Measurements from ENCODE around the gene IRS1. TPM values are rescaled to one million over a fixed set of nuclear protein-coding genes. Genes with fewer than 3 reads are reported as not detected.

IRS1 gene
- total and polyA plus RNA-seq, 2 of the 4 experiments (the other 2 are of a cell fraction), result 21.1 to 37.1 TPM

GRCh38 chr2:226775032-226775509 is 24.5 kb downstream of the IRS1 start:
- no peak overlapping the region for H2BK15ac ChIP-seq (ENCODE audit: low read depth, low read length)
- BruUV-seq (replicated peaks), result no TSS peak
- WGBS, 2 experiments (ENCODE audit: extremely low coverage in 2 of 2, insufficient read length in 1 of 2), result 100% methylated on average over 1 of the region's 3 CpGs; no CpG with 5 or more reads in 1 of the 2 experiments
- ChIA-PET CTCF (no interaction called here), POLR2A (ENCODE audit: unreplicated experiment) (no interaction called here)
- H2AFZ ChIP-seq (replicated peaks; ENCODE audit: low read length, poor library complexity), result no peak overlapping the region
- H3K79me1 ChIP-seq (ENCODE audit: low read depth in 1 of 2, low read length in 2 of 2), result peaks cover 5 to 56% of the 10 kb centered on the region in 2 experiments; a peak in 3 of 4 replicates
- H4K91ac ChIP-seq (ENCODE audit: insufficient read depth, low read depth, low read length), result no peak overlapping the region
- peaks cover 32% of the 10 kb centered on the region for H3K36me3 ChIP-seq (ENCODE audit: control insufficient read depth, insufficient read depth, low read length)
- H2AK9ac ChIP-seq (replicated peaks; ENCODE audit: low read depth, low read length, poor library complexity), result no peak overlapping the region
- peaks cover 14% of the 10 kb centered on the region for H3K4me1 ChIP-seq (ENCODE audit: control insufficient read depth, insufficient read depth, low read length)
- H2BK5ac ChIP-seq (ENCODE audit: low read depth, low read length, poor library complexity, severe bottlenecking), result no peak overlapping the region
- intact Hi-C loops (cut with micrococcal nuclease) (no loop called here), in situ Hi-C loops (cut with MboI; ENCODE audit: low sequenced_read_pairs) (loop anchor here (25.0 kb wide), 1 partner anchor 1663 kb away; no protein-coding TSS in a partner anchor), dilution Hi-C loops (cut with HindIII; ENCODE audit: low sequenced_read_pairs, unreplicated experiment) (no loop called here)
- H3K23ac ChIP-seq (ENCODE audit: low read depth, low read length), result no peak overlapping the region
- no peak overlapping the region for H3K9ac ChIP-seq (ENCODE audit: low read depth, low read length)
- H2BK20ac ChIP-seq (ENCODE audit: low read depth, low read length), result no peak overlapping the region
- no peak overlapping the region; the same call in 1 of the 2 replicates for H3K18ac ChIP-seq (ENCODE audit: low read depth, low read length)
- TF ChIP-seq CTCF (conservative IDR thresholded peaks at IDR 0.05; ENCODE audit: low read depth, low read length), result no peak
- no peak for TF ChIP-seq USF2 (IDR thresholded peaks at IDR 0.05; ENCODE audit: low read depth, low read length)
- no peak overlapping the region for H2BK120ac ChIP-seq (ENCODE audit: low read depth, low read length)
- H4K5ac ChIP-seq (ENCODE audit: low read depth, low read length), result no peak overlapping the region
- H4K20me1 ChIP-seq (ENCODE audit: insufficient read depth, low read length), result peaks cover 85% of the 10 kb centered on the region
- no peak for ATAC-seq (ENCODE audit: low read depth)
- H3K4ac ChIP-seq (ENCODE audit: low read depth, low read length), result no peak overlapping the region
- no peak overlapping the region for H3K56ac ChIP-seq (ENCODE audit: extremely low read depth, insufficient read depth, low read length)
- H3K27me3 ChIP-seq (ENCODE audit: control insufficient read depth, insufficient read depth, low read length), result no peaks in the 10 kb centered on the region
- DNase-seq, result no peak
- H4K8ac ChIP-seq (ENCODE audit: low read depth in 2 of 2, low read length in 2 of 2), result no peak overlapping the region
- peaks cover 12% of the 10 kb centered on the region for H3K9me1 ChIP-seq (ENCODE audit: insufficient read depth, low read length)
- no peak overlapping the region for H3K4me2 ChIP-seq (ENCODE audit: low read depth, low read length)
- no peak overlapping the region for H2AK5ac ChIP-seq (ENCODE audit: low read depth, low read length)
- no peaks in the 10 kb centered on the region for H3K9me3 ChIP-seq (ENCODE audit: control insufficient read depth, insufficient read depth, low read length)
- no peak overlapping the region for H3K14ac ChIP-seq (replicated peaks; ENCODE audit: low read depth, low read length)
- no peak overlapping the region for H3K27ac ChIP-seq (ENCODE audit: insufficient read depth, low read length)
- H3K4me3 ChIP-seq (ENCODE audit: insufficient read depth, low read depth, low read length), result no peak overlapping the region

All from IMR-90 (cell line).